ENCODE data around the gene NLGN4Y.

DNA sequence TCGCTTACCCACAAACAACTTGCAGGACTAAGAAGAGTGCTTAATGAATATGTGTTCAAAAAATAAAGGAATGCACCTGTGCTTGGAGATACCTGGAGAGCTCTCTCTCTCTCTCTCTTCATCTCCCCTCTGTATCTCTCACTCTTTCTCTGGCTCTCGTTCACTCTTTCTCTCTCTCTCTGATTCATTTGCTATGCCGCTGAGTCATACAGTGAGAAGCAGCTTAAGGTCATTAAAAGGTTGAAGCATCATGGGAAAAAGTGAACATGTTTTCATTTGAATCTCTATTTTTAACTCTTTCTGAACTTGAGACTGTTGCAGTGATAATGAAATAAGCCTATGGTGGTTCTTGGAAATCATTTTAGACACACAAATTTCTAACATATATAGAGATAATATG lies 277.8 kb downstream of the NLGN4Y start:
- TF ChIP-seq, protein P1, sequence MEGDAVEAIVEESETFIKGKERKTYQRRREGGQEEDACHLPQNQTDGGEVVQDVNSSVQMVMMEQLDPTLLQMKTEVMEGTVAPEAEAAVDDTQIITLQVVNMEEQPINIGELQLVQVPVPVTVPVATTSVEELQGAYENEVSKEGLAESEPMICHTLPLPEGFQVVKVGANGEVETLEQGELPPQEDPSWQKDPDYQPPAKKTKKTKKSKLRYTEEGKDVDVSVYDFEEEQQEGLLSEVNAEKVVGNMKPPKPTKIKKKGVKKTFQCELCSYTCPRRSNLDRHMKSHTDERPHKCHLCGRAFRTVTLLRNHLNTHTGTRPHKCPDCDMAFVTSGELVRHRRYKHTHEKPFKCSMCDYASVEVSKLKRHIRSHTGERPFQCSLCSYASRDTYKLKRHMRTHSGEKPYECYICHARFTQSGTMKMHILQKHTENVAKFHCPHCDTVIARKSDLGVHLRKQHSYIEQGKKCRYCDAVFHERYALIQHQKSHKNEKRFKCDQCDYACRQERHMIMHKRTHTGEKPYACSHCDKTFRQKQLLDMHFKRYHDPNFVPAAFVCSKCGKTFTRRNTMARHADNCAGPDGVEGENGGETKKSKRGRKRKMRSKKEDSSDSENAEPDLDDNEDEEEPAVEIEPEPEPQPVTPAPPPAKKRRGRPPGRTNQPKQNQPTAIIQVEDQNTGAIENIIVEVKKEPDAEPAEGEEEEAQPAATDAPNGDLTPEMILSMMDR (IDR thresholded peaks at IDR 0.05), result no peak
- TF ChIP-seq POLR2A (IDR thresholded peaks at IDR 0.05), result no peak
